SK-N-SH treated with all-trans-retinoic acid at 6 μM for 48 hours (cell line): Measurements from ENCODE around the gene ALG3.

ENCODE experiments used
- ATAC-seq: fragments of 200-7000 bp; cut with Tn5 transposase; 3 replicates; pipeline ENCODE4 v1.9.1; 2020; ENCODE audit warnings: mild to moderate bottlenecking, moderate library complexity
- ARNTL ChIP-seq: fragments of 450-650 bp; formaldehyde crosslinking; IDR thresholded peaks from 2 replicates; pipeline ENCODE4 v1.5.0; 2020; ENCODE audit warnings: low read depth, mild to moderate bottlenecking, moderate library complexity, borderline replicate concordance
- CREB5 ChIP-seq: fragments of 250-450 bp; sonication (Bioruptor Pico); IDR thresholded peaks from 2 replicates; pipeline ENCODE4 v1.5.1; 2020; ENCODE audit warnings: low read depth, mild to moderate bottlenecking, moderate library complexity
- CSDC2 ChIP-seq: fragments of 250-450 bp; sonication (Bioruptor Pico); IDR thresholded peaks from 2 replicates; pipeline ENCODE4 v1.5.0; 2020; ENCODE audit warnings: mild to moderate bottlenecking, moderate library complexity
- CSRNP3 ChIP-seq: fragments of 250-450 bp; sonication (Bioruptor Pico); IDR thresholded peaks from 2 replicates; pipeline ENCODE4 v1.5.1; 2021; ENCODE audit warnings: mild to moderate bottlenecking, moderate library complexity
- ESRRG ChIP-seq: fragments of 250-450 bp; sonication (Bioruptor Pico); IDR thresholded peaks from 2 replicates; pipeline ENCODE4 v1.6.1; 2021; ENCODE audit warnings: mild to moderate bottlenecking
- ISL1 ChIP-seq: fragments of 250-450 bp; sonication (Bioruptor Pico); IDR thresholded peaks from 2 replicates; pipeline ENCODE4 v2.1.2; 2022; ENCODE audit warnings: mild to moderate bottlenecking, moderate library complexity
- OSR1 ChIP-seq: fragments of 250-450 bp; sonication (Bioruptor Pico); IDR thresholded peaks from 2 replicates; pipeline ENCODE4 v1.8.0; 2022; ENCODE audit warnings: moderate library complexity, mild to moderate bottlenecking, inconsistent platforms
- PATZ1 ChIP-seq: fragments of 250-450 bp; sonication (Bioruptor Pico); IDR thresholded peaks from 2 replicates; pipeline ENCODE4 v1.8.0; 2020; ENCODE audit warnings: mild to moderate bottlenecking, moderate library complexity, borderline replicate concordance
- POU6F1 ChIP-seq: fragments of 250-450 bp; sonication (Bioruptor Pico); IDR thresholded peaks from 2 replicates; pipeline ENCODE4 v1.8.0; 2021; ENCODE audit warnings: low read depth, mild to moderate bottlenecking, moderate library complexity, borderline replicate concordance
- PPARA ChIP-seq: fragments of 250-450 bp; sonication (Bioruptor Pico); IDR thresholded peaks from 2 replicates; pipeline ENCODE4 v1.5.0; 2020; ENCODE audit warnings: mild to moderate bottlenecking, borderline replicate concordance
- RARB ChIP-seq: fragments of 250-450 bp; sonication (Bioruptor Pico); IDR thresholded peaks from 2 replicates; pipeline ENCODE4 v1.8.0; 2021; ENCODE audit warnings: mild to moderate bottlenecking, moderate library complexity
- SNAI2 ChIP-seq: fragments of 250-450 bp; sonication (Bioruptor Pico); IDR thresholded peaks from 2 replicates; pipeline ENCODE4 v1.5.0; 2020; ENCODE audit warnings: mild to moderate bottlenecking, moderate library complexity
- TCF4 ChIP-seq: fragments of 250-450 bp; sonication (Bioruptor Pico); IDR thresholded peaks from 2 replicates; pipeline ENCODE4 v1.8.0; 2021; ENCODE audit warnings: mild to moderate bottlenecking, moderate library complexity, borderline replicate concordance
- TSHZ2 ChIP-seq: fragments of 250-450 bp; sonication (Bioruptor Pico); IDR thresholded peaks from 2 replicates; pipeline ENCODE4 v1.5.0; 2020; ENCODE audit warnings: mild to moderate bottlenecking, moderate library complexity
- ZC3H10 ChIP-seq: fragments of 250-450 bp; sonication (Bioruptor Pico); IDR thresholded peaks from 2 replicates; pipeline ENCODE4 v1.5.1; 2021; ENCODE audit warnings: mild to moderate bottlenecking, moderate library complexity
- ZFP3 ChIP-seq: fragments of 250-450 bp; sonication (Bioruptor Pico); IDR thresholded peaks from 2 replicates; pipeline ENCODE4 v1.5.0; 2020; ENCODE audit warnings: mild to moderate bottlenecking, moderate library complexity
- ZFP30 ChIP-seq: fragments of 450-650 bp; formaldehyde crosslinking; IDR thresholded peaks from 2 replicates; pipeline ENCODE4 v1.5.0; 2022; ENCODE audit warnings: mild to moderate bottlenecking, moderate library complexity
- ZNF565 ChIP-seq: fragments of 450-650 bp; formaldehyde crosslinking; conservative IDR thresholded peaks from 2 replicates; pipeline ENCODE4 v1.5.0; 2020; ENCODE audit warnings: low read depth, mild to moderate bottlenecking, moderate library complexity
- ZNF70 ChIP-seq: fragments of 450-650 bp; formaldehyde crosslinking; IDR thresholded peaks from 2 replicates; pipeline ENCODE4 v1.5.0; 2020; ENCODE audit warnings: mild to moderate bottlenecking, moderate library complexity
- ZNF8 ChIP-seq: fragments of 450-650 bp; formaldehyde crosslinking; IDR thresholded peaks from 2 replicates; pipeline ENCODE4 v1.5.0; 2020; ENCODE audit warnings: mild to moderate bottlenecking, moderate library complexity

Gene ALG3

GRCh38 chr3:184240384-184241140 lies 8.2 kb downstream of the ALG3 start (continued):
- no peak for TF ChIP-seq PATZ1 (CRISPR knock-in tag)

- TF ChIP-seq CSDC2 (CRISPR knock-in tag) (no peak), ESRRG (no peak), ARNTL (CRISPR knock-in tag) (no peak), SNAI2 (CRISPR knock-in tag) (no peak), OSR1 (no peak), ZNF70 (no peak), TSHZ2 (CRISPR knock-in tag) (no peak), ZC3H10 (no peak), ISL1 (CRISPR knock-in tag) (no peak), PATZ1 (CRISPR knock-in tag) (no peak), ZNF8 (CRISPR knock-in tag) (no peak), ZNF565 (CRISPR knock-in tag) (no peak), POU6F1 (CRISPR knock-in tag) (no peak), CSRNP3 (CRISPR knock-in tag) (no peak), PPARA (CRISPR knock-in tag) (no peak), RARB (no peak), ZFP30 (CRISPR knock-in tag) (no peak), ZFP3 (CRISPR knock-in tag) (no peak), CREB5 (CRISPR knock-in tag) (no peak), TCF4 (CRISPR knock-in tag) (no peak)
- ATAC-seq, result no peak
These were observed 9.1 kb downstream of the ALG3 start for GRCh38 chr3:184239708-184240107.
